Measurements from ENCODE around the gene CDC73.
A peak's percentile ranks its signal among the peaks of the same experiment; 100 is the strongest.

Gene CDC73

GRCh38 chr1:193111641-193112090 is 10.2 kb upstream of the CDC73 start:
- Histone ChIP-seq H3K4me1 (ENCODE audit: control insufficient read depth, low read length) (peaks cover 7% of the 10 kb centered on the region), H3K36me3 (ENCODE audit: control insufficient read depth, low read length) (no peaks in the 10 kb centered on the region), H3K27ac (ENCODE audit: low read depth, low read length) (no peak overlapping the region), H3K27me3 (ENCODE audit: control insufficient read depth, low read length) (no peaks in the 10 kb centered on the region), H3K79me2 (ENCODE audit: control insufficient read depth, low read length) (no peaks in the 10 kb centered on the region), H3K9me2 (replicated peaks; ENCODE audit: control insufficient read depth, low read length) (no peaks in the 10 kb centered on the region), H4K20me1 (ENCODE audit: control insufficient read depth, insufficient read depth, low read depth, low read length) (no peaks in the 10 kb centered on the region), H3F3A (ENCODE audit: control insufficient read depth, insufficient read depth) (peaks cover 4% of the 10 kb centered on the region; the same call in 1 of the 2 replicates), H3K4me3 (ENCODE audit: low read length) (no peak overlapping the region), H3K9me3 (ENCODE audit: control insufficient read depth, insufficient read depth, low read length) (no peaks in the 10 kb centered on the region), H3K4me2 (ENCODE audit: low read length) (0 out of 2 replicates have a peak overlapping the region, but pooled peaks have one; percentile 15)
- TF ChIP-seq CTCF (IDR thresholded peaks at IDR 0.05; ENCODE audit: low read depth, low read length, poor library complexity, severe bottlenecking): no peak
- TF ChIP-seq EZH2phosphoT487 (IDR thresholded peaks at IDR 0.05; ENCODE audit: borderline replicate concordance, low read length): no peak

- H3K9me2 ChIP-seq (replicated peaks; ENCODE audit: control insufficient read depth, low read length): no peaks in the 10 kb centered on the region
- H3K4me3 ChIP-seq (ENCODE audit: low read length): no peak overlapping the region
- H4K20me1 ChIP-seq (ENCODE audit: control insufficient read depth, insufficient read depth, low read depth, low read length): no peaks in the 10 kb centered on the region
- H3K27ac ChIP-seq (ENCODE audit: low read depth, low read length): no peak overlapping the region
- H3K36me3 ChIP-seq (ENCODE audit: control insufficient read depth, low read length): no peaks in the 10 kb centered on the region
- H3K4me2 ChIP-seq (ENCODE audit: low read length): no peak overlapping the region
- no peaks in the 10 kb centered on the region for H3K9me3 ChIP-seq (ENCODE audit: control insufficient read depth, insufficient read depth, low read length)
- no peaks in the 10 kb centered on the region for H3K27me3 ChIP-seq (ENCODE audit: control insufficient read depth, low read length)
- H3K4me1 ChIP-seq (ENCODE audit: control insufficient read depth, low read length): peaks cover 7% of the 10 kb centered on the region
- no peaks in the 10 kb centered on the region for H3F3A ChIP-seq (ENCODE audit: control insufficient read depth, insufficient read depth)
- no peaks in the 10 kb centered on the region for H3K79me2 ChIP-seq (ENCODE audit: control insufficient read depth, low read length)
- TF ChIP-seq EZH2phosphoT487 (IDR thresholded peaks at IDR 0.05; ENCODE audit: borderline replicate concordance, low read length) (no peak), CTCF (IDR thresholded peaks at IDR 0.05; ENCODE audit: low read depth, low read length, poor library complexity, severe bottlenecking) (no peak)
Measured at GRCh38 chr1:193113258-193113991, 8.4 kb upstream of the CDC73 start.

GRCh38 chr1:193113992-193114332 is 7.9 kb upstream of the CDC73 start:
- no peak overlapping the region for H3K4me2 ChIP-seq (ENCODE audit: low read length)
- no peaks in the 10 kb centered on the region for H3K36me3 ChIP-seq (ENCODE audit: control insufficient read depth, low read length)
- no peaks in the 10 kb centered on the region for H3K79me2 ChIP-seq (ENCODE audit: control insufficient read depth, low read length)
- no peak overlapping the region for H3K27ac ChIP-seq (ENCODE audit: low read depth, low read length)
- H3K9me2 ChIP-seq (replicated peaks; ENCODE audit: control insufficient read depth, low read length): no peaks in the 10 kb centered on the region
- no peaks in the 10 kb centered on the region for H3K9me3 ChIP-seq (ENCODE audit: control insufficient read depth, insufficient read depth, low read length)
- no peaks in the 10 kb centered on the region for H4K20me1 ChIP-seq (ENCODE audit: control insufficient read depth, insufficient read depth, low read depth, low read length)
- no peak for TF ChIP-seq CTCF (IDR thresholded peaks at IDR 0.05; ENCODE audit: low read depth, low read length, poor library complexity, severe bottlenecking)
- no peak for TF ChIP-seq EZH2phosphoT487 (IDR thresholded peaks at IDR 0.05; ENCODE audit: borderline replicate concordance, low read length)
- no peaks in the 10 kb centered on the region for H3K27me3 ChIP-seq (ENCODE audit: control insufficient read depth, low read length)
- H3K4me1 ChIP-seq (ENCODE audit: control insufficient read depth, low read length): peaks cover 7% of the 10 kb centered on the region
- H3F3A ChIP-seq (ENCODE audit: control insufficient read depth, insufficient read depth): no peaks in the 10 kb centered on the region
- H3K4me3 ChIP-seq (ENCODE audit: low read length): no peak overlapping the region
